Hepatocyte (in vitro differentiated cells): ENCODE data around the gene CADPS2. TPM values are rescaled to one million over a fixed set of nuclear protein-coding genes. Genes with fewer than 3 reads are reported as not detected.

Experiments used
- DNase-seq: peaks from one replicate; pipeline ENCODE4 v3.0.0-alpha.2; 2016; ENCODE audit warnings: low spot score
- H2AFZ ChIP-seq: fragments of 200-600 bp; sonication (generic); 2 replicates; pipeline ENCODE4 v1.6.0; 2016; ENCODE audit warnings: antibody characterized with exemption, mild to moderate bottlenecking
- H3K27ac ChIP-seq: fragments of 200-600 bp; sonication (generic); 2 replicates; pipeline ENCODE4 v1.5.1; 2016; ENCODE audit warnings: mild to moderate bottlenecking
- H3K27me3 ChIP-seq: fragments of 200-600 bp; sonication (generic); 2 replicates; pipeline ENCODE4 v1.6.1; 2016
- H3K36me3 ChIP-seq: fragments of 200-600 bp; sonication (generic); replicated peaks from 2 replicates; pipeline ENCODE4 v1.5.1; 2016; ENCODE audit warnings: low read depth; ENCODE audit not compliant: insufficient read depth
- H3K4me1 ChIP-seq: fragments of 200-600 bp; sonication (generic); 2 replicates; pipeline ENCODE4 v1.5.1; 2016; ENCODE audit warnings: mild to moderate bottlenecking, moderate library complexity; ENCODE audit not compliant: insufficient read depth
- H3K4me2 ChIP-seq: fragments of 200-600 bp; sonication (generic); 2 replicates; pipeline ENCODE4 v1.6.0; 2016
- H3K4me3 ChIP-seq: fragments of 200-600 bp; sonication (generic); 2 replicates; pipeline ENCODE4 v1.5.1; 2016; ENCODE audit warnings: mild to moderate bottlenecking
- H3K79me2 ChIP-seq: fragments of 200-600 bp; sonication (generic); 2 replicates; pipeline ENCODE4 v1.6.0; 2017; ENCODE audit warnings: mild to moderate bottlenecking
- H3K9me2 ChIP-seq: fragments of 200-600 bp; sonication (generic); replicated peaks from 2 replicates; pipeline ENCODE4 v1.6.0; 2017; ENCODE audit warnings: mild to moderate bottlenecking; ENCODE audit not compliant: insufficient read depth
- H3K9me3 ChIP-seq: fragments of 200-600 bp; sonication (generic); 2 replicates; pipeline ENCODE4 v1.5.1; 2016; ENCODE audit warnings: low read depth, mild to moderate bottlenecking
- H4K20me1 ChIP-seq: fragments of 200-600 bp; sonication (generic); 2 replicates; pipeline ENCODE4 v1.6.0; 2016; ENCODE audit warnings: mild to moderate bottlenecking; ENCODE audit not compliant: insufficient read depth, poor library complexity, severe bottlenecking
- CTCF ChIP-seq: fragments of 200-600 bp; sonication (generic); IDR thresholded peaks from 2 replicates; pipeline ENCODE4 v1.5.1; 2016; ENCODE audit warnings: antibody characterized with exemption, mild to moderate bottlenecking; ENCODE audit not compliant: poor library complexity
- EZH2 ChIP-seq: fragments of 200-600 bp; sonication (generic); IDR thresholded peaks from 2 replicates; pipeline ENCODE4 v1.6.1; 2016; ENCODE audit warnings: antibody characterized with exemption, mild to moderate bottlenecking, borderline replicate concordance
- EZH2phosphoT487 ChIP-seq: fragments of 200-600 bp; sonication (generic); IDR thresholded peaks from one replicate; pipeline ENCODE4 v1.6.1; 2018; ENCODE audit warnings: antibody characterized with exemption, mild to moderate bottlenecking, low read depth, moderate library complexity; ENCODE audit not compliant: unreplicated experiment, severe bottlenecking
- WGBS: methylation state at CpG from one replicate; pipeline ENCODE4 v1.1.6; 2016; ENCODE audit warnings: low lambda C conversion rate; ENCODE audit errors: missing lambda C conversion rate; 5-methylcytosine and 5-hydroxymethylcytosine counted together
- polyA plus RNA-seq: library from polyadenylated mRNA; unstranded; fragments of >200 nt; fragmentation: Nextera tagmentation; extraction: Ambion mirVana; gene quantifications from 2 replicates; pipeline ENCODE4 v1.2.1, GENCODE V29; 2016
- total RNA-seq: library from RNA; depleted of rRNA; stranded (reverse); fragments of >200 nt; gene quantifications from 2 replicates; pipeline ENCODE4 v1.2.3, GENCODE V29; 2014

The CADPS2 gene
- total and polyA plus RNA-seq, 2 experiments from 2014 or later, result 15.7 to 37.4 TPM

DNA sequence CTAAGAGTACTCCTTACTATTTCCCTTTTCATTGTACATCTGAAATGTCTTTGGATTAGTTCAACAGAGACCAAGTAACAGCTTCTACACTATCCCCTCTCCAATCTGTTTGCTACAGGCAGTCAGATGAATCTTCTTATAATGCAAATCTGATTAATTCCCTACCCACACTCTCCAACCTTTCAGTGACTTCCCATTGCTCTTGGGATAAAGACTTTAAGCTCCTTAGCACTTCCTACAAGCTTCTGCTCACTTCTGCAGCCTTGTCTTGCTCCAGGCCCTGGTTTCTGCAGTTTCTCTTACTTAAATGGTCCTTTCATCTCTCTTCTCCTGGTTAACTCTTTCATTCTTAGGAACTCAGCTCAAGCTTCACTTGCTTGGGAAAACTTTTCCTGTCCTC, 516.5 kb downstream of the CADPS2 start:
- Histone ChIP-seq H2AFZ (no peak overlapping the region), H3K27ac (no peak overlapping the region), H3K36me3 (no peaks in the 10 kb centered on the region), H3K9me3 (no peaks in the 10 kb centered on the region), H3K79me2 (no peaks in the 10 kb centered on the region), H3K27me3 (no peaks in the 10 kb centered on the region), H3K4me3 (no peak overlapping the region), H3K9me2 (no peaks in the 10 kb centered on the region), H3K4me2 (no peak overlapping the region), H4K20me1 (no peaks in the 10 kb centered on the region), H3K4me1 (no peaks in the 10 kb centered on the region)
- no peak for DNase-seq
- TF ChIP-seq EZH2, result no peak
- TF ChIP-seq CTCF, result no peak
- no peak for TF ChIP-seq EZH2phosphoT487

- no peak overlapping the region for H3K27ac ChIP-seq
- no peak for DNase-seq
- H3K9me2 ChIP-seq, result no peaks in the 10 kb centered on the region
- no peak overlapping the region for H2AFZ ChIP-seq
- H3K9me3 ChIP-seq, result no peaks in the 10 kb centered on the region
- no peaks in the 10 kb centered on the region for H4K20me1 ChIP-seq
- no peaks in the 10 kb centered on the region for H3K4me1 ChIP-seq
- no peaks in the 10 kb centered on the region for H3K27me3 ChIP-seq
- no peak overlapping the region for H3K4me3 ChIP-seq
- TF ChIP-seq EZH2phosphoT487, result no peak
- TF ChIP-seq CTCF, result no peak
- TF ChIP-seq EZH2, result no peak
- no peaks in the 10 kb centered on the region for H3K79me2 ChIP-seq
- H3K4me2 ChIP-seq, result no peak overlapping the region
- WGBS, result 94% methylated on average over 1 of the region's 1 CpG
- no peaks in the 10 kb centered on the region for H3K36me3 ChIP-seq
These were observed 521.4 kb downstream of the CADPS2 start for GRCh38 chr7:122364761-122365280.

- Histone ChIP-seq H3K27me3 (no peaks in the 10 kb centered on the region), H3K9me2 (no peaks in the 10 kb centered on the region), H2AFZ (no peak overlapping the region), H3K79me2 (no peaks in the 10 kb centered on the region), H3K4me2 (no peak overlapping the region), H3K27ac (no peak overlapping the region), H3K9me3 (no peaks in the 10 kb centered on the region), H4K20me1 (no peaks in the 10 kb centered on the region), H3K4me1 (no peaks in the 10 kb centered on the region), H3K36me3 (no peaks in the 10 kb centered on the region), H3K4me3 (no peak overlapping the region)
- 85% methylated on average over 2 of the region's 2 CpGs for WGBS
- DNase-seq, result no peak
- TF ChIP-seq EZH2 (no peak), EZH2phosphoT487 (no peak), CTCF (no peak)
These were observed 523.1 kb downstream of the CADPS2 start for GRCh38 chr7:122363144-122363543.

GRCh38 chr7:122362473-122362872, 523.8 kb downstream of the CADPS2 start:
- Histone ChIP-seq H3K79me2 (no peaks in the 10 kb centered on the region), H3K36me3 (no peaks in the 10 kb centered on the region), H3K4me3 (no peak overlapping the region), H3K9me3 (no peaks in the 10 kb centered on the region), H2AFZ (no peak overlapping the region), H3K27ac (no peak overlapping the region), H3K27me3 (no peaks in the 10 kb centered on the region), H3K4me1 (no peaks in the 10 kb centered on the region), H3K4me2 (no peak overlapping the region), H3K9me2 (no peaks in the 10 kb centered on the region), H4K20me1 (no peaks in the 10 kb centered on the region)
- no peak for TF ChIP-seq EZH2phosphoT487
- no peak for TF ChIP-seq EZH2
- TF ChIP-seq CTCF, result no peak
- 92% methylated on average over 3 of the region's 3 CpGs for WGBS
- DNase-seq, result no peak
